Liver (tissue), 9 donors: ENCODE measurements around the gene SELENOP. TPM values are rescaled to one million over a fixed set of nuclear protein-coding genes. Genes with fewer than 3 reads are reported as not detected.

Experiments used
- DNase-seq: peaks from one replicate; pipeline ENCODE4 v3.0.0-alpha.2; 2017; ENCODE audit warnings: low spot score
- H3K27ac ChIP-seq, 2 donors: one replicate each; pipeline ENCODE4 v1.7.0; 2013; ENCODE audit warnings: inconsistent platforms in 2 of 2, low read length in 2 of 2, control low read depth in 1 of 2, low read depth in 1 of 2, mild to moderate bottlenecking in 1 of 2
- H3K27me3 ChIP-seq, 4 donors: one replicate each; pipeline versions ENCODE4 v1.6.1 to v1.7.0; 2013; ENCODE audit warnings: low read length in 3 of 4, inconsistent platforms in 1 of 4, mild to moderate bottlenecking in 1 of 4, moderate library complexity in 1 of 4; ENCODE audit not compliant: control insufficient read depth in 4 of 4, insufficient read depth in 4 of 4
- H3K36me3 ChIP-seq, 4 donors: one replicate each; pipeline versions ENCODE4 v1.6.1 to v1.7.0; 2013; ENCODE audit warnings: low read length in 3 of 4, mild to moderate bottlenecking in 3 of 4, low read depth in 1 of 4, moderate library complexity in 1 of 4; ENCODE audit not compliant: control insufficient read depth in 4 of 4, insufficient read depth in 3 of 4
- H3K4me1 ChIP-seq, 4 donors: one replicate each; pipeline versions ENCODE4 v1.6.1 to v1.7.0; 2013; ENCODE audit warnings: low read length in 3 of 4, mild to moderate bottlenecking in 3 of 4, moderate library complexity in 1 of 4; ENCODE audit not compliant: control insufficient read depth in 4 of 4, insufficient read depth in 4 of 4
- H3K4me3 ChIP-seq, 3 donors: one replicate each; pipeline versions ENCODE4 v1.6.1 to v1.7.0; 2013; ENCODE audit warnings: low read length in 3 of 3, control low read depth in 1 of 3, low read depth in 1 of 3, mild to moderate bottlenecking in 1 of 3
- H3K9ac ChIP-seq, 2 donors: one replicate each; pipeline ENCODE4 v1.7.0; 2013; ENCODE audit warnings: low read length in 2 of 2, mild to moderate bottlenecking in 2 of 2, moderate library complexity in 2 of 2, control low read depth in 1 of 2, low read depth in 1 of 2
- H3K9me3 ChIP-seq, 4 donors: one replicate each; pipeline versions ENCODE4 v1.6.1 to v1.7.0; 2013; ENCODE audit warnings: low read length in 3 of 4; ENCODE audit not compliant: control insufficient read depth in 4 of 4
- ATF3 ChIP-seq: IDR thresholded peaks from 2 replicates; pipeline ENCODE4 v1.6.1; 2016; ENCODE audit warnings: antibody characterized with exemption
- CTCF ChIP-seq: fragments of 150-350 bp; IDR thresholded peaks from 2 replicates; pipeline ENCODE4 v1.5.1; 2017; ENCODE audit warnings: improper control_type of control experiment, low read depth, low read length; ENCODE audit not compliant: missing input control
- EGR1 ChIP-seq, 2 donors: IDR thresholded peaks; 2 replicates each; pipeline ENCODE4 v1.6.1; 2016 to 2018; ENCODE audit warnings: antibody characterized with exemption in 2 of 2, low read depth in 2 of 2
- FOXA1 ChIP-seq: IDR thresholded peaks from 2 replicates; pipeline ENCODE4 v1.6.1; 2016; ENCODE audit warnings: antibody characterized with exemption
- FOXA2 ChIP-seq: IDR thresholded peaks from 2 replicates; pipeline ENCODE4 v1.6.1; 2016; ENCODE audit warnings: antibody characterized with exemption
- GABPA ChIP-seq, 2 donors: IDR thresholded peaks in 1 of 2; conservative IDR thresholded peaks in 1 of 2; 2 replicates each; pipeline ENCODE4 v1.6.1; 2016; ENCODE audit warnings: antibody characterized with exemption in 2 of 2, mild to moderate bottlenecking in 1 of 2, moderate library complexity in 1 of 2
- HNF4A ChIP-seq, 2 donors: conservative IDR thresholded peaks; 2 replicates each; pipeline ENCODE4 v1.6.1; 2016; ENCODE audit warnings: antibody characterized with exemption in 2 of 2, mild to moderate bottlenecking in 2 of 2
- HNF4G ChIP-seq: IDR thresholded peaks from 2 replicates; pipeline ENCODE4 v1.6.1; 2016; ENCODE audit warnings: antibody characterized with exemption
- JUND ChIP-seq, 2 donors: IDR thresholded peaks; 2 replicates each; pipeline ENCODE4 v1.6.1; 2016; ENCODE audit warnings: antibody characterized with exemption in 2 of 2
- MAX ChIP-seq: IDR thresholded peaks from 2 replicates; pipeline ENCODE4 v1.6.1; 2016; ENCODE audit warnings: antibody characterized with exemption
- NR2F2 ChIP-seq: IDR thresholded peaks from 2 replicates; pipeline ENCODE4 v1.6.1; 2016; ENCODE audit warnings: antibody characterized with exemption
- RAD21 ChIP-seq, 2 donors: IDR thresholded peaks; 2 replicates each; pipeline ENCODE4 v1.6.1; 2016; ENCODE audit warnings: antibody characterized with exemption in 2 of 2, mild to moderate bottlenecking in 2 of 2
- REST ChIP-seq: IDR thresholded peaks from 2 replicates; pipeline ENCODE4 v1.6.1; 2016; ENCODE audit warnings: antibody characterized with exemption, mild to moderate bottlenecking
- RXRA ChIP-seq, 2 donors: IDR thresholded peaks; 2 replicates each; pipeline ENCODE4 v1.6.1; 2017 to 2018; ENCODE audit warnings: antibody characterized with exemption in 2 of 2, mild to moderate bottlenecking in 1 of 2
- SP1 ChIP-seq: IDR thresholded peaks from 2 replicates; pipeline ENCODE4 v1.6.1; 2018; ENCODE audit warnings: antibody characterized with exemption, mild to moderate bottlenecking
- TAF1 ChIP-seq: conservative IDR thresholded peaks from 2 replicates; pipeline ENCODE4 v1.6.1; 2016; ENCODE audit warnings: antibody characterized with exemption, mild to moderate bottlenecking
- YY1 ChIP-seq: IDR thresholded peaks from 2 replicates; pipeline ENCODE4 v1.6.1; 2016; ENCODE audit warnings: antibody characterized with exemption, mild to moderate bottlenecking
- WGBS: extraction: QIAGEN DNeasy Blood & Tissue Kit; methylation state at CpG from one replicate; pipeline ENCODE4 v1.1.7; 2013; 5-methylcytosine and 5-hydroxymethylcytosine counted together
- polyA plus RNA-seq, 2 donors: library from polyadenylated mRNA; stranded (reverse) in 1 of 2; unstranded in 1 of 2; fragments of 200-250 nt in 1 of 2; fragments of >200 nt in 1 of 2; fragmentation: Nextera tagmentation in 1 of 2; extraction: Ambion mirVana in 1 of 2; gene quantifications; one replicate each; pipeline versions ENCODE4 v1.2.1 to v1.2.3, GENCODE V29; 2013 to 2015
- total RNA-seq, 2 donors: library from RNA; depleted of rRNA; stranded (reverse); fragments of >200 nt; gene quantifications; one replicate each; pipeline ENCODE4 v1.2.3, GENCODE V29; 2014
- donor health status: healthy.
- donor health status: healthy.
- donor health status: healthy.
- donor health status: healthy.
- donor health status: healthy.

The SELENOP gene
- total and polyA plus RNA-seq, 4 donors, result 880 to 1,788 (median 1,360) TPM

GRCh38 chr5:42824347-42824976 is 12.8 kb upstream of the SELENOP start (continued):
- TF ChIP-seq REST (peak; percentile 47), CTCF (no peak), HNF4G (no peak), MAX (peak; percentile 65), JUND (IDR thresholded peaks at IDR 0.05) (peak in 1 of 2 donors; percentile 12)

- Histone ChIP-seq H3K4me3 (peak overlapping the region in 1 of 3 donors; percentile 41), H3K4me1 (peaks cover 10 to 60% (median 49%) of the 10 kb centered on the region in 4 donors), H3K9ac (peak overlapping the region in 1 of 2 donors; percentile 66), H3K36me3 (no peaks in the 10 kb centered on the region), H3K27me3 (no peaks in the 10 kb centered on the region), H3K9me3 (no peaks in the 10 kb centered on the region), H3K27ac (peak overlapping the region in 1 of 2 donors; percentile 40)
- DNase-seq, result no peak
- WGBS, result 52% methylated on average over 2 of the region's 2 CpGs
- no peak for TF ChIP-seq FOXA2
- TF ChIP-seq NR2F2, result no peak
- TF ChIP-seq EGR1 (IDR thresholded peaks at IDR 0.05; ENCODE audit: low read depth in 2 of 2), result no peak
- no peak for TF ChIP-seq YY1
- TF ChIP-seq REST, result no peak
- TF ChIP-seq GABPA (IDR thresholded peaks at IDR 0.05 in 1 of 2, conservative IDR thresholded peaks at IDR 0.05 in 1 of 2), result no peak
- TF ChIP-seq JUND (IDR thresholded peaks at IDR 0.05), result no peak
- TF ChIP-seq RAD21 (IDR thresholded peaks at IDR 0.05), result no peak
- TF ChIP-seq MAX, result no peak
- no peak for TF ChIP-seq TAF1
- no peak for TF ChIP-seq ATF3
- no peak for TF ChIP-seq FOXA1
- no peak for TF ChIP-seq HNF4A (conservative IDR thresholded peaks at IDR 0.05)
- no peak for TF ChIP-seq CTCF
- TF ChIP-seq HNF4G, result no peak
- TF ChIP-seq SP1, result no peak
- TF ChIP-seq RXRA (IDR thresholded peaks at IDR 0.05), result no peak
Measured at GRCh38 chr5:42822548-42822947, 10.9 kb upstream of the SELENOP start.
